SK-N-SH treated with all-trans-retinoic acid at 6 μM for 48 hours (cell line): ENCODE data around the gene ERI3.
A peak's percentile ranks its signal among the peaks of the same experiment; 100 is the strongest.

Experiments
- ATAC-seq: fragments of 200-7000 bp; cut with Tn5 transposase; 3 replicates; pipeline ENCODE4 v1.9.1; 2020; ENCODE audit warnings: mild to moderate bottlenecking, moderate library complexity
- ARNTL ChIP-seq: fragments of 450-650 bp; formaldehyde crosslinking; IDR thresholded peaks from 2 replicates; pipeline ENCODE4 v1.5.0; 2020; ENCODE audit warnings: low read depth, mild to moderate bottlenecking, moderate library complexity, borderline replicate concordance
- BACH2 ChIP-seq: fragments of 250-450 bp; sonication (Bioruptor Pico); IDR thresholded peaks from 2 replicates; pipeline ENCODE4 v1.9.0; 2021; ENCODE audit warnings: mild to moderate bottlenecking, borderline replicate concordance
- CREB5 ChIP-seq: fragments of 250-450 bp; sonication (Bioruptor Pico); IDR thresholded peaks from 2 replicates; pipeline ENCODE4 v1.5.1; 2020; ENCODE audit warnings: low read depth, mild to moderate bottlenecking, moderate library complexity
- CSRNP3 ChIP-seq: fragments of 250-450 bp; sonication (Bioruptor Pico); IDR thresholded peaks from 2 replicates; pipeline ENCODE4 v1.5.1; 2021; ENCODE audit warnings: mild to moderate bottlenecking, moderate library complexity
- ESRRG ChIP-seq: fragments of 250-450 bp; sonication (Bioruptor Pico); IDR thresholded peaks from 2 replicates; pipeline ENCODE4 v1.6.1; 2021; ENCODE audit warnings: mild to moderate bottlenecking
- GLIS3 ChIP-seq: fragments of 250-450 bp; sonication (Bioruptor Pico); IDR thresholded peaks from 2 replicates; pipeline ENCODE4 v1.5.0; 2020; ENCODE audit warnings: mild to moderate bottlenecking, moderate library complexity
- ISL1 ChIP-seq: fragments of 250-450 bp; sonication (Bioruptor Pico); IDR thresholded peaks from 2 replicates; pipeline ENCODE4 v2.1.2; 2022; ENCODE audit warnings: mild to moderate bottlenecking, moderate library complexity
- OSR1 ChIP-seq: fragments of 250-450 bp; sonication (Bioruptor Pico); IDR thresholded peaks from 2 replicates; pipeline ENCODE4 v1.8.0; 2022; ENCODE audit warnings: moderate library complexity, mild to moderate bottlenecking, inconsistent platforms
- PATZ1 ChIP-seq: fragments of 250-450 bp; sonication (Bioruptor Pico); IDR thresholded peaks from 2 replicates; pipeline ENCODE4 v1.8.0; 2020; ENCODE audit warnings: mild to moderate bottlenecking, moderate library complexity, borderline replicate concordance
- PPARA ChIP-seq: fragments of 250-450 bp; sonication (Bioruptor Pico); IDR thresholded peaks from 2 replicates; pipeline ENCODE4 v1.5.0; 2020; ENCODE audit warnings: mild to moderate bottlenecking, borderline replicate concordance
- RARB ChIP-seq: fragments of 250-450 bp; sonication (Bioruptor Pico); IDR thresholded peaks from 2 replicates; pipeline ENCODE4 v1.8.0; 2021; ENCODE audit warnings: mild to moderate bottlenecking, moderate library complexity
- SNAI2 ChIP-seq: fragments of 250-450 bp; sonication (Bioruptor Pico); IDR thresholded peaks from 2 replicates; pipeline ENCODE4 v1.5.0; 2020; ENCODE audit warnings: mild to moderate bottlenecking, moderate library complexity
- TCF4 ChIP-seq: fragments of 250-450 bp; sonication (Bioruptor Pico); IDR thresholded peaks from 2 replicates; pipeline ENCODE4 v1.8.0; 2021; ENCODE audit warnings: mild to moderate bottlenecking, moderate library complexity, borderline replicate concordance
- TOX ChIP-seq: fragments of 250-450 bp; sonication (Bioruptor Pico); IDR thresholded peaks from 2 replicates; pipeline ENCODE4 v1.8.0; 2021; ENCODE audit warnings: mild to moderate bottlenecking, moderate library complexity, borderline replicate concordance
- ZC3H10 ChIP-seq: fragments of 250-450 bp; sonication (Bioruptor Pico); IDR thresholded peaks from 2 replicates; pipeline ENCODE4 v1.5.1; 2021; ENCODE audit warnings: mild to moderate bottlenecking, moderate library complexity
- ZFP3 ChIP-seq: fragments of 250-450 bp; sonication (Bioruptor Pico); IDR thresholded peaks from 2 replicates; pipeline ENCODE4 v1.5.0; 2020; ENCODE audit warnings: mild to moderate bottlenecking, moderate library complexity
- ZFP30 ChIP-seq: fragments of 450-650 bp; formaldehyde crosslinking; IDR thresholded peaks from 2 replicates; pipeline ENCODE4 v1.5.0; 2022; ENCODE audit warnings: mild to moderate bottlenecking, moderate library complexity
- ZNF565 ChIP-seq: fragments of 450-650 bp; formaldehyde crosslinking; conservative IDR thresholded peaks from 2 replicates; pipeline ENCODE4 v1.5.0; 2020; ENCODE audit warnings: low read depth, mild to moderate bottlenecking, moderate library complexity
- ZNF70 ChIP-seq: fragments of 450-650 bp; formaldehyde crosslinking; IDR thresholded peaks from 2 replicates; pipeline ENCODE4 v1.5.0; 2020; ENCODE audit warnings: mild to moderate bottlenecking, moderate library complexity
- ZNF8 ChIP-seq: fragments of 450-650 bp; formaldehyde crosslinking; IDR thresholded peaks from 2 replicates; pipeline ENCODE4 v1.5.0; 2020; ENCODE audit warnings: mild to moderate bottlenecking, moderate library complexity
- TF ChIP-seq, protein P1 (sequence below): fragments of 250-450 bp; sonication (Bioruptor Pico); IDR thresholded peaks from 2 replicates; pipeline ENCODE4 v1.5.0; 2020; ENCODE audit warnings: mild to moderate bottlenecking, moderate library complexity
- TF ChIP-seq, protein P2 (sequence below): fragments of 250-450 bp; sonication (Bioruptor Pico); IDR thresholded peaks from 2 replicates; pipeline ENCODE4 v1.8.0; 2021; ENCODE audit warnings: low read depth, mild to moderate bottlenecking, moderate library complexity, borderline replicate concordance

Gene ERI3

DNA sequence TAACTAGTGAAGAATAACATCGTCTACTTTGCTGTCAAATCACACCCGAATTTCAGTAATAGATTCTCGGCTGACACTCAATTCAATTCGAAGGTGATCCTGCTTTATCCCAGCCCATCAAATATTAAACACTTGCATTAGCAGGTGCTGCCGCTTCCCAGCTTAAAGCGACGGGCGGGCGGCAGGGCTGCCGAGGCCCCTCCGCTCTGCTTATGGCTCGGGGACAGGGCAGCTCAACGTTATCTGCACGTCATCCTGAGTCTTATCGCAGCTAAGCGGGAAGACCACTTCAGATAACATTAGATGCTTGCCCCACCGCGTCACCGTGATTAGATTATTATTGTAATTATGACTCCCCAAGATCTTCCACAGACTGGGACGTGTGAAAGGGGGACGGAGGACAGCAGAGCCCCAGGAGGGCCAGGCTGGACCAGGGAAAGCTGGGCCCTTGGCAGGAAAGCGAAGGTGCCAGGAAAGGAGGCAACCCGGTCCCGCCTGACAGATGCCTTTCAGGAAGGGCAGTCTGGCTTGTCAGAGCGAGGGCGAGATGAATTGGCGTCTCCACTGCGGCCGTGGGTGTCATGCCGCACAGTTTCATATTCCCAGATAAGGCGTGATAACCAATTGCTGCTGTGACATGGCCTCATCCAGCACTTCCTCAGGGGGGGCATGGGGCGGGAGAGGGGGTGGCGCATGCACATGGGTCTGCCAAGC lies 104.8 kb downstream of the ERI3 start:
- TF ChIP-seq SNAI2 (CRISPR knock-in tag) (no peak), TCF4 (CRISPR knock-in tag) (no peak), ZNF565 (no peak), ZFP3 (no peak), OSR1 (CRISPR knock-in tag) (no peak), TOX (no peak), ZC3H10 (CRISPR knock-in tag) (no peak), ISL1 (CRISPR knock-in tag) (no peak), CSRNP3 (no peak), ZNF70 (no peak), ARNTL (CRISPR knock-in tag) (no peak), ZFP30 (no peak)
- TF ChIP-seq, protein P1, sequence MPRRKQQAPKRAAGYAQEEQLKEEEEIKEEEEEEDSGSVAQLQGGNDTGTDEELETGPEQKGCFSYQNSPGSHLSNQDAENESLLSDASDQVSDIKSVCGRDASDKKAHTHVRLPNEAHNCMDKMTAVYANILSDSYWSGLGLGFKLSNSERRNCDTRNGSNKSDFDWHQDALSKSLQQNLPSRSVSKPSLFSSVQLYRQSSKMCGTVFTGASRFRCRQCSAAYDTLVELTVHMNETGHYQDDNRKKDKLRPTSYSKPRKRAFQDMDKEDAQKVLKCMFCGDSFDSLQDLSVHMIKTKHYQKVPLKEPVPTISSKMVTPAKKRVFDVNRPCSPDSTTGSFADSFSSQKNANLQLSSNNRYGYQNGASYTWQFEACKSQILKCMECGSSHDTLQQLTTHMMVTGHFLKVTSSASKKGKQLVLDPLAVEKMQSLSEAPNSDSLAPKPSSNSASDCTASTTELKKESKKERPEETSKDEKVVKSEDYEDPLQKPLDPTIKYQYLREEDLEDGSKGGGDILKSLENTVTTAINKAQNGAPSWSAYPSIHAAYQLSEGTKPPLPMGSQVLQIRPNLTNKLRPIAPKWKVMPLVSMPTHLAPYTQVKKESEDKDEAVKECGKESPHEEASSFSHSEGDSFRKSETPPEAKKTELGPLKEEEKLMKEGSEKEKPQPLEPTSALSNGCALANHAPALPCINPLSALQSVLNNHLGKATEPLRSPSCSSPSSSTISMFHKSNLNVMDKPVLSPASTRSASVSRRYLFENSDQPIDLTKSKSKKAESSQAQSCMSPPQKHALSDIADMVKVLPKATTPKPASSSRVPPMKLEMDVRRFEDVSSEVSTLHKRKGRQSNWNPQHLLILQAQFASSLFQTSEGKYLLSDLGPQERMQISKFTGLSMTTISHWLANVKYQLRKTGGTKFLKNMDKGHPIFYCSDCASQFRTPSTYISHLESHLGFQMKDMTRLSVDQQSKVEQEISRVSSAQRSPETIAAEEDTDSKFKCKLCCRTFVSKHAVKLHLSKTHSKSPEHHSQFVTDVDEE (CRISPR knock-in tag): no peak
- ATAC-seq: no peak

GRCh38 chr1:44249543-44249942 lies 105.5 kb downstream of the ERI3 start:
- TF ChIP-seq ISL1 (CRISPR knock-in tag) (no peak), ESRRG (CRISPR knock-in tag) (no peak), CREB5 (CRISPR knock-in tag) (no peak), BACH2 (CRISPR knock-in tag) (no peak), TOX (no peak), ZFP3 (no peak), PPARA (CRISPR knock-in tag) (no peak), ZNF8 (no peak), RARB (CRISPR knock-in tag) (no peak), SNAI2 (CRISPR knock-in tag) (no peak), PATZ1 (CRISPR knock-in tag) (no peak), TCF4 (CRISPR knock-in tag) (no peak), GLIS3 (CRISPR knock-in tag) (no peak), ZFP30 (no peak), ZC3H10 (CRISPR knock-in tag) (no peak), ZNF70 (no peak), CSRNP3 (no peak)
- TF ChIP-seq, protein P2, sequence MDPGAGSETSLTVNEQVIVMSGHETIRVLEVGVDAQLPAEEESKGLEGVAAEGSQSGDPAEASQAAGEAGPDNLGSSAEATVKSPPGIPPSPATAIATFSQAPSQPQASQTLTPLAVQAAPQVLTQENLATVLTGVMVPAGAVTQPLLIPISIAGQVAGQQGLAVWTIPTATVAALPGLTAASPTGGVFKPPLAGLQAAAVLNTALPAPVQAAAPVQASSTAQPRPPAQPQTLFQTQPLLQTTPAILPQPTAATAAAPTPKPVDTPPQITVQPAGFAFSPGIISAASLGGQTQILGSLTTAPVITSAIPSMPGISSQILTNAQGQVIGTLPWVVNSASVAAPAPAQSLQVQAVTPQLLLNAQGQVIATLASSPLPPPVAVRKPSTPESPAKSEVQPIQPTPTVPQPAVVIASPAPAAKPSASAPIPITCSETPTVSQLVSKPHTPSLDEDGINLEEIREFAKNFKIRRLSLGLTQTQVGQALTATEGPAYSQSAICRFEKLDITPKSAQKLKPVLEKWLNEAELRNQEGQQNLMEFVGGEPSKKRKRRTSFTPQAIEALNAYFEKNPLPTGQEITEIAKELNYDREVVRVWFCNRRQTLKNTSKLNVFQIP (CRISPR knock-in tag): no peak
- TF ChIP-seq, protein P1 (CRISPR knock-in tag): no peak
- peak; percentile 38; the same call in 1 of the 3 replicates for ATAC-seq
